ENCODE measurements around the gene TSHZ1.

The TSHZ1 gene

DNA sequence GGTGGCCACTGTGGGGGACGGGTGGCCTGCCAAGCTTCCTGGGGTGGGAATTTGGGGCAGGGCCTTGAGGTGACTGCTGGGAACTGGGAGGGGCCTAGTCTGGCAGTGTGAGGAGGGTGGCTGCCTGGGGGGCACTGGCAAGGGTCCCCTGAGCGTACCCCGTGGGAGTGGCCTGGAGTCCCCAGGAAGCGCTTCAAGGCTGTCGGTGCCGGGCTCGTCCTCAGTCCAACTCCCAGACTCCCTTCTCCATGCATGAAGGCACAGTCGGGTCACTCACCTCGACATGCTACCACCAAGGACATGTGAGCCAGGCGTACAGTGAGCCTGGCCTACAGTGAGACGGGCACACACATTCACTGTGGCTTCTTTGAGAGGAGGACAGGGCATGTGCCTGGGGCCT lies 111.6 kb downstream of the TSHZ1 start:
- H3K4me1 ChIP-seq (ENCODE audit: control insufficient read depth, insufficient read depth, low read length): no peaks in the 10 kb centered on the region
- POLR2A ChIA-PET: no interaction called here
- no peaks in the 10 kb centered on the region for H3K36me3 ChIP-seq (ENCODE audit: control insufficient read depth in 2 of 2, insufficient read depth in 1 of 2, low read length in 2 of 2)
- H3K9me3 ChIP-seq (ENCODE audit: control insufficient read depth, insufficient read depth, low read depth, low read length): no peaks in the 10 kb centered on the region; the same call in none of the 2 replicates
- TF ChIP-seq ZNF530 (tag by site-specific recombination; IDR thresholded peaks at IDR 0.05; ENCODE audit: low read depth) (no peak), ZNF792 (tag by site-specific recombination; IDR thresholded peaks at IDR 0.05) (no peak), SCRT2 (tag by site-specific recombination; IDR thresholded peaks at IDR 0.05) (no peak), TSHZ1 (tag by site-specific recombination; IDR thresholded peaks at IDR 0.05; ENCODE audit: borderline replicate concordance) (no peak), ZNF184 (tag by site-specific recombination; IDR thresholded peaks at IDR 0.05) (no peak), WT1 (tag by site-specific recombination; IDR thresholded peaks at IDR 0.05) (no peak), ZNF248 (tag by site-specific recombination; IDR thresholded peaks at IDR 0.05) (no peak), REPIN1 (tag by site-specific recombination; IDR thresholded peaks at IDR 0.05; ENCODE audit: low read depth) (no peak), ZSCAN30 (tag by site-specific recombination; IDR thresholded peaks at IDR 0.05) (no peak), ZNF626 (tag by site-specific recombination; IDR thresholded peaks at IDR 0.05) (no peak), ZNF664 (tag by site-specific recombination; IDR thresholded peaks at IDR 0.05) (no peak), SCRT1 (tag by site-specific recombination; IDR thresholded peaks at IDR 0.05; ENCODE audit: borderline replicate concordance) (no peak), ZNF138 (tag by site-specific recombination; IDR thresholded peaks at IDR 0.05; ENCODE audit: borderline replicate concordance) (no peak), GLIS1 (tag by site-specific recombination; IDR thresholded peaks at IDR 0.05) (no peak), HOXD13 (CRISPR knock-in tag; IDR thresholded peaks at IDR 0.05; ENCODE audit: borderline replicate concordance) (no peak), ZNF548 (tag by site-specific recombination; IDR thresholded peaks at IDR 0.05) (no peak), EGR2 (tag by site-specific recombination; IDR thresholded peaks at IDR 0.05; ENCODE audit: low read depth) (no peak)
- TF ChIP-seq, protein P1, sequence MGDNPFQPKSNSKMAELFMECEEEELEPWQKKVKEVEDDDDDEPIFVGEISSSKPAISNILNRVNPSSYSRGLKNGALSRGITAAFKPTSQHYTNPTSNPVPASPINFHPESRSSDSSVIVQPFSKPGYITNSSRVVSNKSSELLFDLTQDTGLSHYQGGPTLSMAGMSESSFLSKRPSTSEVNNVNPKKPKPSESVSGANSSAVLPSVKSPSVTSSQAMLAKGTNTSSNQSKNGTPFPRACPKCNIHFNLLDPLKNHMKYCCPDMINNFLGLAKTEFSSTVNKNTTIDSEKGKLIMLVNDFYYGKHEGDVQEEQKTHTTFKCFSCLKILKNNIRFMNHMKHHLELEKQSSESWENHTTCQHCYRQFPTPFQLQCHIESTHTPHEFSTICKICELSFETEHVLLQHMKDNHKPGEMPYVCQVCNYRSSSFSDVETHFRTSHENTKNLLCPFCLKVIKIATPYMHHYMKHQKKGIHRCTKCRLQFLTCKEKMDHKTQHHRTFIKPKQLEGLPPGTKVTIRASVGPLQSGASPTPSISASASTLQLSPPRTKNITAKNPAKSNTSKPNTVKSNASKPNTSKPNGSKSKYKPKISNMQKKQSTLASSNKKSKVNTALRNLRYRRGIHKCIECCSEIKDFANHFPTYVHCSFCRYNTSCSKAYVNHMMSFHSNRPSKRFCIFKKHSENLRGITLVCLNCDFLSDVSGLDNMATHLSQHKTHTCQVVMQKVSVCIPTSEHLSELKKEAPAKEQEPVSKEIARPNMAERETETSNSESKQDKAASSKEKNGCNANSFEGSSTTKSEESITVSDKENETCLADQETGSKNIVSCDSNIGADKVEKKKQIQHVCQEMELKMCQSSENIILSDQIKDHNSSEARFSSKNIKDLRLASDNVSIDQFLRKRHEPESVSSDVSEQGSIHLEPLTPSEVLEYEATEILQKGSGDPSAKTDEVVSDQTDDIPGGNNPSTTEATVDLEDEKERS (tag by site-specific recombination; IDR thresholded peaks at IDR 0.05): no peak
- TF ChIP-seq, protein P2, sequence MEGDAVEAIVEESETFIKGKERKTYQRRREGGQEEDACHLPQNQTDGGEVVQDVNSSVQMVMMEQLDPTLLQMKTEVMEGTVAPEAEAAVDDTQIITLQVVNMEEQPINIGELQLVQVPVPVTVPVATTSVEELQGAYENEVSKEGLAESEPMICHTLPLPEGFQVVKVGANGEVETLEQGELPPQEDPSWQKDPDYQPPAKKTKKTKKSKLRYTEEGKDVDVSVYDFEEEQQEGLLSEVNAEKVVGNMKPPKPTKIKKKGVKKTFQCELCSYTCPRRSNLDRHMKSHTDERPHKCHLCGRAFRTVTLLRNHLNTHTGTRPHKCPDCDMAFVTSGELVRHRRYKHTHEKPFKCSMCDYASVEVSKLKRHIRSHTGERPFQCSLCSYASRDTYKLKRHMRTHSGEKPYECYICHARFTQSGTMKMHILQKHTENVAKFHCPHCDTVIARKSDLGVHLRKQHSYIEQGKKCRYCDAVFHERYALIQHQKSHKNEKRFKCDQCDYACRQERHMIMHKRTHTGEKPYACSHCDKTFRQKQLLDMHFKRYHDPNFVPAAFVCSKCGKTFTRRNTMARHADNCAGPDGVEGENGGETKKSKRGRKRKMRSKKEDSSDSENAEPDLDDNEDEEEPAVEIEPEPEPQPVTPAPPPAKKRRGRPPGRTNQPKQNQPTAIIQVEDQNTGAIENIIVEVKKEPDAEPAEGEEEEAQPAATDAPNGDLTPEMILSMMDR (tag by site-specific recombination; IDR thresholded peaks at IDR 0.05): no peak
- H3K27ac ChIP-seq (ENCODE audit: extremely low read depth, low read depth, low read length): no peak overlapping the region
- no peak overlapping the region for H3K4me3 ChIP-seq (ENCODE audit: low read depth, low read length)
- CTCF ChIA-PET: no interaction called here

All from HEK293 (cell line).